HG02763 (cell line): Measurements from ENCODE around the gene GALNTL6.
"Not testable (repeated sequence)": the region's sequence is repeated elsewhere in the genome, so short reads cannot be mapped to it uniquely, and the experiment has no call there.

Experiments used
- ATAC-seq: cut with Tn5 transposase; IDR thresholded peaks from one replicate; pipeline ENCODE4 v1.9.1; 2021; ENCODE audit warnings: mild to moderate bottlenecking, moderate library complexity; ENCODE audit not compliant: unreplicated experiment

The GALNTL6 gene

GRCh38 chr4:172898715-172899114 lies 1085.5 kb downstream of the GALNTL6 start:
- ATAC-seq = no peak

- no peak for ATAC-seq
Observed at GRCh38 chr4:172899861-172900260, 1086.7 kb downstream of the GALNTL6 start.

- no peak for ATAC-seq
Observed at GRCh38 chr4:172900900-172901299, 1087.7 kb downstream of the GALNTL6 start.

- ATAC-seq = not testable (repeated sequence)
Observed at GRCh38 chr4:172912468-172912867, 1099.3 kb downstream of the GALNTL6 start.

- not testable (repeated sequence) for ATAC-seq
Observed at GRCh38 chr4:172917403-172917802, 1104.2 kb downstream of the GALNTL6 start.

- ATAC-seq = no peak
Observed at GRCh38 chr4:172919269-172919668, 1106.1 kb downstream of the GALNTL6 start.

GRCh38 chr4:172927096-172927814 lies 1114.1 kb downstream of the GALNTL6 start:
- ATAC-seq = no peak

GRCh38 chr4:172928347-172928746 lies 1115.1 kb downstream of the GALNTL6 start:
- no peak for ATAC-seq

GRCh38 chr4:172938072-172938829 lies 1125.0 kb downstream of the GALNTL6 start:
- ATAC-seq = no peak

- no peak for ATAC-seq
Observed at GRCh38 chr4:172938870-172939269, 1125.7 kb downstream of the GALNTL6 start.

- ATAC-seq = no peak
Observed at GRCh38 chr4:172942840-172943239, 1129.6 kb downstream of the GALNTL6 start.

GRCh38 chr4:172945611-172946010 lies 1132.4 kb downstream of the GALNTL6 start:
- ATAC-seq = no peak

- ATAC-seq = no peak
Observed at GRCh38 chr4:172946503-172946902, 1133.3 kb downstream of the GALNTL6 start.

- no peak for ATAC-seq
Observed at GRCh38 chr4:172947594-172947993, 1134.4 kb downstream of the GALNTL6 start.

- no peak for ATAC-seq
Observed at GRCh38 chr4:172950990-172951389, 1137.8 kb downstream of the GALNTL6 start.

- no peak for ATAC-seq
Observed at GRCh38 chr4:172951679-172952451, 1138.7 kb downstream of the GALNTL6 start.

GRCh38 chr4:172953896-172954568 lies 1140.8 kb downstream of the GALNTL6 start:
- no peak for ATAC-seq

GRCh38 chr4:172956340-172956739 lies 1143.1 kb downstream of the GALNTL6 start:
- ATAC-seq = not testable (repeated sequence)

GRCh38 chr4:172957216-172957615 lies 1144.0 kb downstream of the GALNTL6 start:
- no peak for ATAC-seq

- ATAC-seq = no peak
Observed at GRCh38 chr4:172962564-172963353, 1149.6 kb downstream of the GALNTL6 start.
